ENCODE results near the gene ETV6. TPM values are rescaled to one million over a fixed set of nuclear protein-coding genes. Genes with fewer than 3 reads are reported as not detected.

Gene ETV6
- total and polyA plus RNA-seq, 8 donors: 5.1 to 31.6 (median 18.2) TPM

GRCh38 chr12:11723993-11724392 lies 74.5 kb downstream of the ETV6 start:
- intact Hi-C loops (cut with DNase I): no loop called here
- no peak overlapping the region for H3K4me3 ChIP-seq
- H3K4me1 ChIP-seq: peaks cover 23 to 62% (median 42%) of the 10 kb centered on the region in 3 donors
- no peak for TF ChIP-seq CTCF (IDR thresholded peaks at IDR 0.05)
- H3K36me3 ChIP-seq: no peaks in the 10 kb centered on the region
- ATAC-seq: peak; percentile 31 to 55 (median 39)
- 34 to 45% methylated on average over 6 of the region's 6 CpGs for WGBS, 2 donors
- FAIRE-seq: no peak
- no peaks in the 10 kb centered on the region for H3K9me3 ChIP-seq
- H3K27me3 ChIP-seq: no peaks in the 10 kb centered on the region
- peak overlapping the region; percentile 3 to 56 (median 42) for H3K27ac ChIP-seq
- DNase-seq: peak in 1 of 6 donors; percentile 44

GRCh38 chr12:11724888-11725311 lies 75.4 kb downstream of the ETV6 start:
- no peak for FAIRE-seq
- H3K27ac ChIP-seq: peak overlapping the region in 3 of 4 donors; percentile 3 to 56 (median 55)

GRCh38 chr12:11725686-11726085 lies 76.2 kb downstream of the ETV6 start:
- FAIRE-seq (no peak), DNase-seq (no peak), ATAC-seq (no peak)
- TF ChIP-seq CTCF (IDR thresholded peaks at IDR 0.05): no peak
- intact Hi-C loops (cut with DNase I): no loop called here
- no peaks in the 10 kb centered on the region for H3K27me3 ChIP-seq
- 92 to 94% methylated on average over 8 of the region's 8 CpGs for WGBS, 2 donors
- no peaks in the 10 kb centered on the region for H3K36me3 ChIP-seq
- H3K27ac ChIP-seq: peak overlapping the region in 2 of 4 donors; percentile 55 to 56
- H3K9me3 ChIP-seq: no peaks in the 10 kb centered on the region
- H3K4me3 ChIP-seq: no peak overlapping the region
- peaks cover 35 to 79% (median 57%) of the 10 kb centered on the region in 3 donors for H3K4me1 ChIP-seq

More at GRCh38 chr12:11724888-11725311, 75.4 kb downstream of the ETV6 start:
- no peaks in the 10 kb centered on the region for H3K36me3 ChIP-seq
- H3K4me1 ChIP-seq: peaks cover 32 to 72% (median 50%) of the 10 kb centered on the region in 3 donors
- H3K27me3 ChIP-seq: no peaks in the 10 kb centered on the region
- no peaks in the 10 kb centered on the region for H3K9me3 ChIP-seq
- TF ChIP-seq CTCF (IDR thresholded peaks at IDR 0.05): no peak
- ATAC-seq: peak in 3 of 4 donors; percentile 4 to 32 (median 6)
- no peak overlapping the region for H3K4me3 ChIP-seq
- intact Hi-C loops (cut with DNase I): no loop called here
- DNase-seq: peak in 1 of 6 donors; percentile 44
- WGBS, 2 donors: 34 to 37% methylated on average over 7 of the region's 7 CpGs

GRCh38 chr12:11726659-11727058 lies 77.2 kb downstream of the ETV6 start:
- no peak for ATAC-seq

More at GRCh38 chr12:11726659-11727058, 77.2 kb downstream of the ETV6 start:
- 42 to 50% methylated on average over 3 of the region's 3 CpGs for WGBS, 2 donors
- Histone ChIP-seq H3K36me3 (no peaks in the 10 kb centered on the region), H3K27ac (peak overlapping the region in 1 of 4 donors; percentile 86), H3K4me1 (peaks cover 42 to 89% (median 67%) of the 10 kb centered on the region in 3 donors), H3K9me3 (no peaks in the 10 kb centered on the region), H3K4me3 (no peak overlapping the region), H3K27me3 (no peaks in the 10 kb centered on the region)
- FAIRE-seq (no peak), DNase-seq (no peak)
- intact Hi-C loops (cut with DNase I): no loop called here
- no peak for TF ChIP-seq CTCF (IDR thresholded peaks at IDR 0.05)
